ENCODE measurements around the gene AKIRIN2. TPM values are rescaled to one million over a fixed set of nuclear protein-coding genes. Genes with fewer than 3 reads are reported as not detected.
A peak's percentile ranks its signal among the peaks of the same experiment; 100 is the strongest.

Gene AKIRIN2
- total and polyA plus RNA-seq, 10 of the 15 experiments (the other 5 are each of a cell fraction or from before 2014, with no cell fraction given) = 12.7 to 82.2 (median 42.6) TPM

DNA sequence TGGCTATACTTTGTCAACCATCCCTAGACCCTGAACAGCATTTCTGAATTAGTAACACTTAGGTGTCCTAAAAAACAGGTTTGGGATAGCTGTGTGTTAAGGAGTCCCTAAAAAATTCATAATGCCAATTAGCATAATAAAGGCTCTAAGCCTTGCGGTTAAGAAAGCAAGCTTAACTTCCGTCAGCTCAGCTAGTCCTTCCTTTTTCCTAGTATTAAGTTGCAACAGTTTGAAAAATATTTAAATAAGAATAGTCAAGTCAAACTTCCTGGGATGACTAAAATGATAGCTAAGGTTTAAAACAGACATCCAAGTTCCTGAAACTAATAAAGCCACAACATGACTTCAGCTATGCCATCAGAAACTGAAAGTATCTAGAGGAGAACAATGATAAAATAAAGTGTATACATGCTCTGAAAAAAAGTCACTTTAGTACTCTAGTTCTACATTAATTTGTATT is 3.5 kb downstream of the AKIRIN2 start (continued):
- no peak for TF ChIP-seq MAX (IDR thresholded peaks at IDR 0.05; ENCODE audit: low read depth, low read length)
- TF ChIP-seq YBX1 (IDR thresholded peaks at IDR 0.05) = no peak
- no peak for TF ChIP-seq NFXL1 (IDR thresholded peaks at IDR 0.05; ENCODE audit: borderline replicate concordance)
- TF ChIP-seq, protein P1, sequence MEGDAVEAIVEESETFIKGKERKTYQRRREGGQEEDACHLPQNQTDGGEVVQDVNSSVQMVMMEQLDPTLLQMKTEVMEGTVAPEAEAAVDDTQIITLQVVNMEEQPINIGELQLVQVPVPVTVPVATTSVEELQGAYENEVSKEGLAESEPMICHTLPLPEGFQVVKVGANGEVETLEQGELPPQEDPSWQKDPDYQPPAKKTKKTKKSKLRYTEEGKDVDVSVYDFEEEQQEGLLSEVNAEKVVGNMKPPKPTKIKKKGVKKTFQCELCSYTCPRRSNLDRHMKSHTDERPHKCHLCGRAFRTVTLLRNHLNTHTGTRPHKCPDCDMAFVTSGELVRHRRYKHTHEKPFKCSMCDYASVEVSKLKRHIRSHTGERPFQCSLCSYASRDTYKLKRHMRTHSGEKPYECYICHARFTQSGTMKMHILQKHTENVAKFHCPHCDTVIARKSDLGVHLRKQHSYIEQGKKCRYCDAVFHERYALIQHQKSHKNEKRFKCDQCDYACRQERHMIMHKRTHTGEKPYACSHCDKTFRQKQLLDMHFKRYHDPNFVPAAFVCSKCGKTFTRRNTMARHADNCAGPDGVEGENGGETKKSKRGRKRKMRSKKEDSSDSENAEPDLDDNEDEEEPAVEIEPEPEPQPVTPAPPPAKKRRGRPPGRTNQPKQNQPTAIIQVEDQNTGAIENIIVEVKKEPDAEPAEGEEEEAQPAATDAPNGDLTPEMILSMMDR (IDR thresholded peaks at IDR 0.05 in 2 of 3, conservative IDR thresholded peaks at IDR 0.05 in 1 of 3; ENCODE audit: control insufficient read depth in 2 of 3, extremely low read depth in 1 of 3, insufficient read depth in 1 of 3, low read depth in 3 of 3, low read length in 3 of 3) = no peak
- TF ChIP-seq, protein P2, sequence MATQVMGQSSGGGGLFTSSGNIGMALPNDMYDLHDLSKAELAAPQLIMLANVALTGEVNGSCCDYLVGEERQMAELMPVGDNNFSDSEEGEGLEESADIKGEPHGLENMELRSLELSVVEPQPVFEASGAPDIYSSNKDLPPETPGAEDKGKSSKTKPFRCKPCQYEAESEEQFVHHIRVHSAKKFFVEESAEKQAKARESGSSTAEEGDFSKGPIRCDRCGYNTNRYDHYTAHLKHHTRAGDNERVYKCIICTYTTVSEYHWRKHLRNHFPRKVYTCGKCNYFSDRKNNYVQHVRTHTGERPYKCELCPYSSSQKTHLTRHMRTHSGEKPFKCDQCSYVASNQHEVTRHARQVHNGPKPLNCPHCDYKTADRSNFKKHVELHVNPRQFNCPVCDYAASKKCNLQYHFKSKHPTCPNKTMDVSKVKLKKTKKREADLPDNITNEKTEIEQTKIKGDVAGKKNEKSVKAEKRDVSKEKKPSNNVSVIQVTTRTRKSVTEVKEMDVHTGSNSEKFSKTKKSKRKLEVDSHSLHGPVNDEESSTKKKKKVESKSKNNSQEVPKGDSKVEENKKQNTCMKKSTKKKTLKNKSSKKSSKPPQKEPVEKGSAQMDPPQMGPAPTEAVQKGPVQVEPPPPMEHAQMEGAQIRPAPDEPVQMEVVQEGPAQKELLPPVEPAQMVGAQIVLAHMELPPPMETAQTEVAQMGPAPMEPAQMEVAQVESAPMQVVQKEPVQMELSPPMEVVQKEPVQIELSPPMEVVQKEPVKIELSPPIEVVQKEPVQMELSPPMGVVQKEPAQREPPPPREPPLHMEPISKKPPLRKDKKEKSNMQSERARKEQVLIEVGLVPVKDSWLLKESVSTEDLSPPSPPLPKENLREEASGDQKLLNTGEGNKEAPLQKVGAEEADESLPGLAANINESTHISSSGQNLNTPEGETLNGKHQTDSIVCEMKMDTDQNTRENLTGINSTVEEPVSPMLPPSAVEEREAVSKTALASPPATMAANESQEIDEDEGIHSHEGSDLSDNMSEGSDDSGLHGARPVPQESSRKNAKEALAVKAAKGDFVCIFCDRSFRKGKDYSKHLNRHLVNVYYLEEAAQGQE (IDR thresholded peaks at IDR 0.05; ENCODE audit: low read depth, low read length) = no peak
- TF ChIP-seq KDM1A (IDR thresholded peaks at IDR 0.05; ENCODE audit: borderline replicate concordance) = no peak
- TF ChIP-seq MEF2A (IDR thresholded peaks at IDR 0.05; ENCODE audit: insufficient read depth, low read depth, low read length) = 0 out of 2 replicates have a peak, but pooled peaks have one; percentile 46
- no peak for TF ChIP-seq NR2F1 (conservative IDR thresholded peaks at IDR 0.05)
- no peak for TF ChIP-seq SP1 (IDR thresholded peaks at IDR 0.05; ENCODE audit: low read depth, low read length)
- no peak for TF ChIP-seq E2F8 (IDR thresholded peaks at IDR 0.05; ENCODE audit: low read depth, partially characterized antibody)

All from GM12878 (cell line).